PC-9 (cell line): Measurements from ENCODE around the gene SIPA1L3. TPM values are rescaled to one million over a fixed set of nuclear protein-coding genes. Genes with fewer than 3 reads are reported as not detected.
"Not testable (repeated sequence)": the region's sequence is repeated elsewhere in the genome, so short reads cannot be mapped to it uniquely, and the experiment has no call there.

ENCODE experiments used
- BruUV-seq: library from RNA; stranded (reverse); fragments of 400-500 nt; replicated peaks from 2 replicates; lab custom pipeline; 2021; lab: Mats Ljungman, UMichigan
- CTCF ChIA-PET: fragments of 300-600 bp; sonication (Branson Sonifier 250); formaldehyde crosslinking; loops from one replicate; lab custom pipeline; 2022; ENCODE audit warnings: antibody characterized with exemption; lab: Charles Lee
- POLR2A ChIA-PET: fragments of 300-600 bp; sonication (Branson Sonifier 250); formaldehyde crosslinking; loops from one replicate; lab custom pipeline; 2022; ENCODE audit warnings: antibody characterized with exemption; ENCODE audit not compliant: unreplicated experiment; lab: Charles Lee
- DNase-seq, 2 experiments: peaks; one replicate each; pipeline versions ENCODE4 v3.0.0 to v3.0.0-alpha.2; 2015 to 2022; ENCODE audit warnings: mixed read lengths in 1 of 2
- H2AFZ ChIP-seq: fragments of 200-600 bp; sonication (generic); 2 replicates; pipeline ENCODE4 v1.8.1; 2017; ENCODE audit warnings: antibody characterized with exemption
- H3F3A ChIP-seq: fragments of 200-600 bp; sonication (generic); 2 replicates; pipeline ENCODE4 v1.8.1; 2017; ENCODE audit warnings: antibody characterized with exemption, mild to moderate bottlenecking, low read depth; ENCODE audit not compliant: insufficient read depth
- H3K27ac ChIP-seq: fragments of 200-600 bp; sonication (generic); 2 replicates; pipeline ENCODE4 v1.6.1; 2016; ENCODE audit warnings: mixed run types
- H3K27me3 ChIP-seq: fragments of 200-600 bp; sonication (generic); 2 replicates; pipeline ENCODE4 v1.6.1; 2016; ENCODE audit warnings: low read depth, mixed run types; ENCODE audit not compliant: insufficient read depth
- H3K36me3 ChIP-seq: fragments of 200-600 bp; sonication (generic); 2 replicates; pipeline ENCODE4 v1.6.1; 2016; ENCODE audit warnings: low read depth, mixed run types
- H3K4me1 ChIP-seq: fragments of 200-600 bp; sonication (generic); replicated peaks from 2 replicates; pipeline ENCODE4 v1.6.1; 2016; ENCODE audit warnings: mixed run types; ENCODE audit not compliant: insufficient read depth
- H3K4me2 ChIP-seq: fragments of 200-600 bp; sonication (generic); 2 replicates; pipeline ENCODE4 v1.6.1; 2017; ENCODE audit warnings: mixed run types
- H3K4me3 ChIP-seq: fragments of 200-600 bp; sonication (generic); 2 replicates; pipeline ENCODE4 v1.6.1; 2016; ENCODE audit warnings: mixed run types
- H3K79me2 ChIP-seq: fragments of 200-600 bp; sonication (generic); 2 replicates; pipeline ENCODE4 v1.6.1; 2017; ENCODE audit warnings: low read depth, mixed run types
- H3K9me2 ChIP-seq: fragments of 200-600 bp; sonication (generic); 2 replicates; pipeline ENCODE4 v1.8.1; 2017; ENCODE audit warnings: mild to moderate bottlenecking; ENCODE audit not compliant: insufficient read depth
- H3K9me3 ChIP-seq: fragments of 200-600 bp; sonication (generic); 2 replicates; pipeline ENCODE4 v1.8.1; 2016; ENCODE audit warnings: low read depth; ENCODE audit not compliant: insufficient read depth
- H4K20me1 ChIP-seq: fragments of 200-600 bp; sonication (generic); 2 replicates; pipeline ENCODE4 v1.8.1; 2017; ENCODE audit not compliant: insufficient read depth
- CTCF ChIP-seq: fragments of 200-600 bp; sonication (generic); conservative IDR thresholded peaks from 2 replicates; pipeline ENCODE4 v1.6.1; 2017; ENCODE audit warnings: mixed run types, antibody characterized with exemption, mild to moderate bottlenecking, moderate library complexity
- EZH2 ChIP-seq: fragments of 200-600 bp; sonication (generic); IDR thresholded peaks from 2 replicates; pipeline ENCODE4 v1.8.0; 2017; ENCODE audit warnings: antibody characterized with exemption, low read depth
- intact Hi-C: fragments of 100-400 bp; cut with micrococcal nuclease; formaldehyde crosslinking; loops from one replicate; pipeline ENCODE4 v1.10.0; 2022; ENCODE audit not compliant: unreplicated experiment
- total RNA-seq: library from RNA; stranded (reverse); gene quantifications from 2 replicates; pipeline ENCODE4 v1.2.3, GENCODE V29; 2021

Gene SIPA1L3
- total RNA-seq, 1 experiment from 2014 or later: 55.2 TPM

- intact Hi-C loops: no loop called here
- no peaks in the 10 kb centered on the region for H3F3A ChIP-seq
- no peaks in the 10 kb centered on the region for H3K27me3 ChIP-seq
- H3K9me3 ChIP-seq: no peaks in the 10 kb centered on the region
- no TSS peak for BruUV-seq
- no peak overlapping the region for H3K4me3 ChIP-seq
- H3K4me1 ChIP-seq: no peaks in the 10 kb centered on the region
- no peak for TF ChIP-seq CTCF
- TF ChIP-seq EZH2: no peak
- no peak overlapping the region for H3K4me2 ChIP-seq
- no peaks in the 10 kb centered on the region for H3K9me2 ChIP-seq
- POLR2A ChIA-PET: no interaction called here
- H3K36me3 ChIP-seq: no peaks in the 10 kb centered on the region
- peaks cover 8% of the 10 kb centered on the region; the same call in 1 of the 2 replicates for H3K79me2 ChIP-seq
- no peak overlapping the region for H3K27ac ChIP-seq
- no peak for DNase-seq
- CTCF ChIA-PET: no interaction called here
- no peaks in the 10 kb centered on the region for H4K20me1 ChIP-seq
- H2AFZ ChIP-seq: no peak overlapping the region
Observed at GRCh38 chr19:37920591-37921450, 13.8 kb downstream of the SIPA1L3 start.

- DNase-seq, intact Hi-C loops, H3K4me3 ChIP-seq, H3K27me3 ChIP-seq, H2AFZ ChIP-seq, H4K20me1 ChIP-seq, BruUV-seq, H3F3A ChIP-seq, H3K27ac ChIP-seq, H3K4me2 ChIP-seq, H3K36me3 ChIP-seq, H3K4me1 ChIP-seq, H3K9me2 ChIP-seq, H3K9me3 ChIP-seq: not testable (repeated sequence)
- H3K79me2 ChIP-seq: peaks cover 17% of the 10 kb centered on the region
- ChIA-PET POLR2A (interaction anchor here (0.7 kb wide), 1 partner anchor 9 kb away, joined by 5 read pairs; no protein-coding TSS in a partner anchor), CTCF (interaction anchor here (0.7 kb wide), 1 partner anchor 81 kb away, joined by 4 read pairs; no protein-coding TSS in a partner anchor)
Observed at GRCh38 chr19:37924573-37924972, 17.6 kb downstream of the SIPA1L3 start.

GRCh38 chr19:37925212-37925611 is 18.2 kb downstream of the SIPA1L3 start:
- CTCF ChIA-PET: no interaction called here
- H3K36me3 ChIP-seq: no peaks in the 10 kb centered on the region
- peaks cover 5% of the 10 kb centered on the region; the same call in 1 of the 2 replicates for H3F3A ChIP-seq
- no peaks in the 10 kb centered on the region for H3K9me3 ChIP-seq
- H3K4me1 ChIP-seq: peaks cover 10% of the 10 kb centered on the region; the same call in 1 of the 2 replicates
- H4K20me1 ChIP-seq: no peaks in the 10 kb centered on the region
- no TSS peak for BruUV-seq
- no peak overlapping the region for H3K27ac ChIP-seq
- H3K4me3 ChIP-seq: no peak overlapping the region
- H3K4me2 ChIP-seq: no peak overlapping the region
- H3K9me2 ChIP-seq: no peaks in the 10 kb centered on the region
- H3K79me2 ChIP-seq: peaks cover 20% of the 10 kb centered on the region
- no peak for TF ChIP-seq CTCF
- TF ChIP-seq EZH2: no peak
- no peak overlapping the region for H2AFZ ChIP-seq
- no peaks in the 10 kb centered on the region for H3K27me3 ChIP-seq
- DNase-seq: no peak
- POLR2A ChIA-PET: no interaction called here
- intact Hi-C loops: no loop called here
